LNCAP (cell line): ENCODE data around the gene ITSN1.

Experiments used
- TF ChIP-seq, protein P1 (sequence below): fragments of 450-650 bp; IDR thresholded peaks from 2 replicates; pipeline ENCODE4 v1.5.1; 2017; ENCODE audit warnings: mild to moderate bottlenecking

ITSN1 gene

GRCh38 chr21:33857846-33858666, 215.8 kb downstream of the ITSN1 start:
- TF ChIP-seq, protein P1, sequence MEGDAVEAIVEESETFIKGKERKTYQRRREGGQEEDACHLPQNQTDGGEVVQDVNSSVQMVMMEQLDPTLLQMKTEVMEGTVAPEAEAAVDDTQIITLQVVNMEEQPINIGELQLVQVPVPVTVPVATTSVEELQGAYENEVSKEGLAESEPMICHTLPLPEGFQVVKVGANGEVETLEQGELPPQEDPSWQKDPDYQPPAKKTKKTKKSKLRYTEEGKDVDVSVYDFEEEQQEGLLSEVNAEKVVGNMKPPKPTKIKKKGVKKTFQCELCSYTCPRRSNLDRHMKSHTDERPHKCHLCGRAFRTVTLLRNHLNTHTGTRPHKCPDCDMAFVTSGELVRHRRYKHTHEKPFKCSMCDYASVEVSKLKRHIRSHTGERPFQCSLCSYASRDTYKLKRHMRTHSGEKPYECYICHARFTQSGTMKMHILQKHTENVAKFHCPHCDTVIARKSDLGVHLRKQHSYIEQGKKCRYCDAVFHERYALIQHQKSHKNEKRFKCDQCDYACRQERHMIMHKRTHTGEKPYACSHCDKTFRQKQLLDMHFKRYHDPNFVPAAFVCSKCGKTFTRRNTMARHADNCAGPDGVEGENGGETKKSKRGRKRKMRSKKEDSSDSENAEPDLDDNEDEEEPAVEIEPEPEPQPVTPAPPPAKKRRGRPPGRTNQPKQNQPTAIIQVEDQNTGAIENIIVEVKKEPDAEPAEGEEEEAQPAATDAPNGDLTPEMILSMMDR: no peak

- TF ChIP-seq, protein P1: no peak
These were observed 216.5 kb downstream of the ITSN1 start for GRCh38 chr21:33858667-33859372.

- TF ChIP-seq, protein P1: no peak
These were observed 217.2 kb downstream of the ITSN1 start for GRCh38 chr21:33859373-33860102.

- TF ChIP-seq, protein P1: no peak
These were observed 218.1 kb downstream of the ITSN1 start for GRCh38 chr21:33860332-33860879.

- TF ChIP-seq, protein P1: no peak
These were observed 218.8 kb downstream of the ITSN1 start for GRCh38 chr21:33861125-33861524.

- TF ChIP-seq, protein P1: no peak
These were observed 221.8 kb downstream of the ITSN1 start for GRCh38 chr21:33864150-33864549.

- TF ChIP-seq, protein P1: no peak
These were observed 222.9 kb downstream of the ITSN1 start for GRCh38 chr21:33865176-33865575.
